ENCODE data around the gene RPL39. TPM values are rescaled to one million over a fixed set of nuclear protein-coding genes. Genes with fewer than 3 reads are reported as not detected.
"Not testable (repeated sequence)": the region's sequence is repeated elsewhere in the genome, so short reads cannot be mapped to it uniquely, and the experiment has no call there.

Gene RPL39
- total RNA-seq, 2 donors from 2014 or later: 1,043 to 1,156 TPM

DNA sequence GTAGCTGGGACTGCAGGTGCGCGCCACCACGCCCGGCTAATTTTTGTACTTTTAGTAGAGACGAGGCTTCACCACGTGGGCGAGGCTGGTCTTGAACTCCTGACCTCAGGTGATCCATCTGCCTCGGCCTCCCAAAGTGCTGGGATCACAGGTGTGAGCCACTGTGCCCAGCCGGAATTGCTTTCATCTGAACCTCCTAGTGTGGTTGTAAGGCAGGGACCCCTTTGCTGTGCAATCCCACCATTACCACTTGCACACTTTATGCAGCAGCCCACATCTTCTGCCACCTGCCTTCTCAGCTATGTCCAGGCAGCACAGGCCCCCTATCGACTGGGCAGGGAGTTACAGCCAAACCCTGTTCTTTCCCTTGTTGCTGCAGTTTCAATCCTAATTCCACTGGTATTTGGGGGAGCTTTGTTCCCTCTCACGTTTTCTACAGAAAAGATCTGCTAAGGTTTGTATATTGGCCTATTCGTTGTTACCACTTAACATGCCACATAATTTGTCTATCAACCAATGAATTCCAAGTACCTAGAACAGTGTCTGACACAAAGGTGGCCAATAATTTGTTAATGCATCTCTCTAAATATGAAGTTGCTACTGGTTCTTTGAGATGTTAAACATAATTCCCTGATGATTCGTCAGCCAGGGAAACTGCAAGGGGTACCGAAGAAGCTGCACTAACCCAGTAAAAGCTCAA, 6.5 kb downstream of the RPL39 start:
- peaks cover 19% of the 10 kb centered on the region for H3K36me3 Mint-ChIP-seq
- no peak for DNase-seq (ENCODE audit: low spot score)
- H3K4me3 Mint-ChIP-seq: peak overlapping the region; percentile 38
- peaks cover 0 to 2% of the 10 kb centered on the region in 2 donors for H3K27me3 Mint-ChIP-seq
- no peaks in the 10 kb centered on the region for H3K9me3 Mint-ChIP-seq
- ATAC-seq: peak in 1 of 2 donors; percentile 56
- H3K4me1 Mint-ChIP-seq (ENCODE audit: low read depth in 2 of 2): peaks cover 20 to 31% of the 10 kb centered on the region in 2 donors
- no peak overlapping the region for H3K27ac Mint-ChIP-seq

DNA sequence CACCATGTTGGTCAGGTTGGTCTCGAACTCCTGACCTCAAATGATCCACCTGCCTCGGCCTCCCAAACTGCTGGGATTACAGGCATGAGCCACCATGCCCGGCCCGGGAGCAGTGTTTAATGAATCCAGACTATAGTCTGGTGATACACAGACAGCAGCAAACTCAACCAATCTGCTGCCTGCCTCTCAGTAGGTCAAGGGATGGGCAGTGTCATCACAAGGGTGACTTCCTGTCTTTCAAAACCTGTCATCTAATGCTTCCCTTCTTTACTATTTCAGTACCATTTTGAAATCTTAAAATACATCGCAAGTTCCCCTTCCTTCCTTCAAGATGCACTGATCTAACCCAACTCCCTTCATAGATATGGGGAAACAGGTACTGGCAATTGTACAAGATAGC, 8.4 kb downstream of the RPL39 start:
- H3K36me3 Mint-ChIP-seq: peaks cover 9% of the 10 kb centered on the region
- peaks cover 0 to 2% of the 10 kb centered on the region in 2 donors for H3K27me3 Mint-ChIP-seq
- peak overlapping the region; percentile 59 to 67 for H3K27ac Mint-ChIP-seq
- H3K4me1 Mint-ChIP-seq (ENCODE audit: low read depth in 2 of 2): peaks cover 13 to 20% of the 10 kb centered on the region in 2 donors
- ATAC-seq (no peak), DNase-seq (ENCODE audit: low spot score) (no peak)
- no peak overlapping the region for H3K4me3 Mint-ChIP-seq
- no peaks in the 10 kb centered on the region for H3K9me3 Mint-ChIP-seq

- peaks cover 6 to 12% of the 10 kb centered on the region in 2 donors for H3K4me1 Mint-ChIP-seq (ENCODE audit: low read depth in 2 of 2)
- H3K27ac Mint-ChIP-seq: no peak overlapping the region
- DNase-seq (ENCODE audit: low spot score): no peak
- peaks cover 4% of the 10 kb centered on the region for H3K36me3 Mint-ChIP-seq
- ATAC-seq: no peak
- no peak overlapping the region for H3K4me3 Mint-ChIP-seq
- no peaks in the 10 kb centered on the region for H3K9me3 Mint-ChIP-seq
- H3K27me3 Mint-ChIP-seq: peaks cover 0 to 2% of the 10 kb centered on the region in 2 donors
Measured at GRCh38 chrX:119778829-119779228, 12.6 kb downstream of the RPL39 start.

DNA sequence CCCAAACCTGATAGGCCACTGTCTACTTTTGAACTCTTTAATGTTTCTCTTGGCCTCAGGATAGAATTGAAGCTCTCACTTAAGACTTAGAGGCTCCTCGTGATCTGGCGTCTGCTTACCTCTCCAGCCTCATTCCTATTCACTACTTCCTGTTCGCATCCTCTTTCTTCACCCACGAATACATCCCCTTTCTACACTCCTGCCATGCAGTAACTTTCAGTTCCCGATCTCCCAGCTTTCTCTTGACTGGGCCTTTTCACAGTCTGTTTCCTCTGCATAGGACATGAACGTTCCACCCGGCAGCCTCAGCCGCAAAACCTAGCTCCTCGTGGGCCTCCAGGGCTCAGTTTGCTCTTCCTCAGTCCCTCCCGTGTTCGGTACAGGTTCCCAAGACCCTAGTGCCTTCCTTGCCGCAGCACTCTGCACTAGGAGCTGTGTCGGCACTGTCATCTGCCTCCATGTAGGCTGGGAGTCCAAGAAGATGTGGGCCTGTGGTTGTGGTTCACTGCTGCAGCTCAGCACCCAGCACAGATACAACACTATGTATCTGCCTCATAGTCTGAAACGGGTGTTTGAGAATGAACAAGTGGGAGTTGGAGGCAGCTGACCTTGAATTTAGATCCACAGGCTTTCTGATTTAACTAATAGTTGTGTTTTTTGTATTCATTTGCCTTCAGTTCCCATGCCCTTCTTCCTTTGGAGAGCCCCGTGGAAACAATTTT, 15.8 kb downstream of the RPL39 start:
- ATAC-seq (no peak), DNase-seq (ENCODE audit: low spot score) (no peak)
- Mint-ChIP-seq H3K36me3 (peaks cover under 1% of the 10 kb centered on the region), H3K27me3 (peaks cover 0 to 2% of the 10 kb centered on the region in 2 donors), H3K9me3 (no peaks in the 10 kb centered on the region), H3K27ac (peak overlapping the region in 1 of 2 donors; percentile 60), H3K4me1 (ENCODE audit: low read depth in 2 of 2) (peaks cover 0 to 4% of the 10 kb centered on the region in 2 donors), H3K4me3 (peak overlapping the region; percentile 27)

GRCh38 chrX:119769388-119769787, 22.0 kb downstream of the RPL39 start:
- H3K4me3 Mint-ChIP-seq; DNase-seq (ENCODE audit: low spot score); ATAC-seq; H3K36me3 Mint-ChIP-seq; H3K9me3 Mint-ChIP-seq; H3K27me3 Mint-ChIP-seq; H3K4me1 Mint-ChIP-seq (ENCODE audit: low read depth in 2 of 2): not testable (repeated sequence)
- peak overlapping the region in 1 of 2 donors; percentile 68 for H3K27ac Mint-ChIP-seq

GRCh38 chrX:119768436-119768835, 23.0 kb downstream of the RPL39 start:
- H3K36me3 Mint-ChIP-seq; H3K4me1 Mint-ChIP-seq (ENCODE audit: low read depth in 2 of 2); H3K4me3 Mint-ChIP-seq; H3K27me3 Mint-ChIP-seq; H3K9me3 Mint-ChIP-seq; H3K27ac Mint-ChIP-seq; ATAC-seq; DNase-seq (ENCODE audit: low spot score): not testable (repeated sequence)

GRCh38 chrX:119763836-119764387, 27.5 kb downstream of the RPL39 start:
- no peaks in the 10 kb centered on the region for H3K9me3 Mint-ChIP-seq
- peaks cover 0 to 3% of the 10 kb centered on the region in 2 donors for H3K27me3 Mint-ChIP-seq
- H3K36me3 Mint-ChIP-seq: no peaks in the 10 kb centered on the region
- ATAC-seq (no peak), DNase-seq (ENCODE audit: low spot score) (no peak)
- H3K27ac Mint-ChIP-seq: no peak overlapping the region
- no peak overlapping the region for H3K4me3 Mint-ChIP-seq
- peaks cover 0 to 3% of the 10 kb centered on the region in 2 donors for H3K4me1 Mint-ChIP-seq (ENCODE audit: low read depth in 2 of 2)

- ATAC-seq (no peak), DNase-seq (ENCODE audit: low spot score) (no peak)
- Mint-ChIP-seq H3K27me3 (peaks cover 0 to 3% of the 10 kb centered on the region in 2 donors), H3K27ac (no peak overlapping the region), H3K4me3 (no peak overlapping the region), H3K36me3 (no peaks in the 10 kb centered on the region), H3K9me3 (no peaks in the 10 kb centered on the region), H3K4me1 (ENCODE audit: low read depth in 2 of 2) (peaks cover 0 to 3% of the 10 kb centered on the region in 2 donors)
Measured at GRCh38 chrX:119763181-119763580, 28.2 kb downstream of the RPL39 start.

- no peak overlapping the region for H3K4me3 Mint-ChIP-seq
- peaks cover 2 to 5% of the 10 kb centered on the region in 2 donors for H3K4me1 Mint-ChIP-seq (ENCODE audit: low read depth in 2 of 2)
- H3K36me3 Mint-ChIP-seq: no peaks in the 10 kb centered on the region
- no peak for ATAC-seq
- no peak for DNase-seq (ENCODE audit: low spot score)
- H3K27ac Mint-ChIP-seq: no peak overlapping the region
- H3K27me3 Mint-ChIP-seq: peaks cover 0 to 3% of the 10 kb centered on the region in 2 donors
- no peaks in the 10 kb centered on the region for H3K9me3 Mint-ChIP-seq
Measured at GRCh38 chrX:119762718-119763117, 28.7 kb downstream of the RPL39 start.

GRCh38 chrX:119760026-119760877, 31.2 kb downstream of the RPL39 start:
- no peaks in the 10 kb centered on the region for H3K36me3 Mint-ChIP-seq
- no peak overlapping the region for H3K27ac Mint-ChIP-seq
- ATAC-seq: no peak
- peaks cover 0 to 3% of the 10 kb centered on the region in 2 donors for H3K27me3 Mint-ChIP-seq
- DNase-seq (ENCODE audit: low spot score): no peak
- H3K9me3 Mint-ChIP-seq: no peaks in the 10 kb centered on the region
- H3K4me3 Mint-ChIP-seq: peak overlapping the region; percentile 17
- peaks cover 24 to 28% of the 10 kb centered on the region in 2 donors for H3K4me1 Mint-ChIP-seq (ENCODE audit: low read depth in 2 of 2)

GRCh38 chrX:119759248-119759766, 32.1 kb downstream of the RPL39 start:
- no peaks in the 10 kb centered on the region for H3K9me3 Mint-ChIP-seq

DNA sequence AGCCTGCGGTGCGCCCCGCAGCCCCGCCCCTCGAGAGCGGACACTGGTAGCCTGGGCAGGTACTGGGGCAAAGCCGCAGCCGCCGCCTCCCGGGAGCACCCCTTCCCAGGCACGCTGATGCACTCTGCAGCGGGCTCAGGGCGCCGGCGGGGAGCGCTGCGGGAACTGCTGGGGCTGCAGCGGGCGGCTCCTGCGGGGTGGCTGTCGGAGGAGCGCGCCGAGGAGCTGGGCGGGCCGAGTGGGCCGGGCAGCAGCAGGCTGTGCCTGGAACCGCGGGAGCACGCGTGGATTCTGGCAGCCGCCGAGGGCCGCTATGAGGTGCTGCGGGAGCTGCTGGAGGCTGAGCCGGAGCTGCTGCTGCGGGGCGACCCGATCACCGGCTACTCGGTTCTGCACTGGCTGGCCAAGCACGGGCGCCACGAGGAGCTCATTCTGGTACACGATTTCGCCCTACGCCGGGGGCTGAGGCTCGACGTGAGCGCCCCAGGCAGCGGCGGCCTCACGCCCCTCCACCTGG, 32.6 kb downstream of the RPL39 start:
- H3K4me3 Mint-ChIP-seq: peak overlapping the region; percentile 39
- peak; percentile 68 for DNase-seq (ENCODE audit: low spot score)

More at GRCh38 chrX:119759248-119759766, 32.1 kb downstream of the RPL39 start:
- ATAC-seq (no peak), DNase-seq (ENCODE audit: low spot score) (no peak)
- Mint-ChIP-seq H3K4me1 (ENCODE audit: low read depth in 2 of 2) (peaks cover 27 to 34% of the 10 kb centered on the region in 2 donors), H3K36me3 (no peaks in the 10 kb centered on the region), H3K4me3 (peak overlapping the region; percentile 39), H3K27ac (no peak overlapping the region), H3K27me3 (peaks cover 0 to 3% of the 10 kb centered on the region in 2 donors)

More for the DNA sequence above, 32.6 kb downstream of the RPL39 start:
- peaks cover 0 to 3% of the 10 kb centered on the region in 2 donors for H3K27me3 Mint-ChIP-seq
- peak; percentile 21 to 47 for ATAC-seq
- H3K27ac Mint-ChIP-seq: no peak overlapping the region
- no peaks in the 10 kb centered on the region for H3K9me3 Mint-ChIP-seq
- peaks cover 32 to 38% of the 10 kb centered on the region in 2 donors for H3K4me1 Mint-ChIP-seq (ENCODE audit: low read depth in 2 of 2)
- H3K36me3 Mint-ChIP-seq: no peaks in the 10 kb centered on the region
